Hematopoietic multipotent progenitor cell treated with erythropoietin and hydrocortisone succinate and interleukin-3 and kit ligand, for 6 days (in vitro differentiated cells): ENCODE data around the gene CASP3.

Experiments used
- DNase-seq: peaks from one replicate; pipeline ENCODE4 v3.0.0-alpha.2; 2015

CASP3 gene

DNA sequence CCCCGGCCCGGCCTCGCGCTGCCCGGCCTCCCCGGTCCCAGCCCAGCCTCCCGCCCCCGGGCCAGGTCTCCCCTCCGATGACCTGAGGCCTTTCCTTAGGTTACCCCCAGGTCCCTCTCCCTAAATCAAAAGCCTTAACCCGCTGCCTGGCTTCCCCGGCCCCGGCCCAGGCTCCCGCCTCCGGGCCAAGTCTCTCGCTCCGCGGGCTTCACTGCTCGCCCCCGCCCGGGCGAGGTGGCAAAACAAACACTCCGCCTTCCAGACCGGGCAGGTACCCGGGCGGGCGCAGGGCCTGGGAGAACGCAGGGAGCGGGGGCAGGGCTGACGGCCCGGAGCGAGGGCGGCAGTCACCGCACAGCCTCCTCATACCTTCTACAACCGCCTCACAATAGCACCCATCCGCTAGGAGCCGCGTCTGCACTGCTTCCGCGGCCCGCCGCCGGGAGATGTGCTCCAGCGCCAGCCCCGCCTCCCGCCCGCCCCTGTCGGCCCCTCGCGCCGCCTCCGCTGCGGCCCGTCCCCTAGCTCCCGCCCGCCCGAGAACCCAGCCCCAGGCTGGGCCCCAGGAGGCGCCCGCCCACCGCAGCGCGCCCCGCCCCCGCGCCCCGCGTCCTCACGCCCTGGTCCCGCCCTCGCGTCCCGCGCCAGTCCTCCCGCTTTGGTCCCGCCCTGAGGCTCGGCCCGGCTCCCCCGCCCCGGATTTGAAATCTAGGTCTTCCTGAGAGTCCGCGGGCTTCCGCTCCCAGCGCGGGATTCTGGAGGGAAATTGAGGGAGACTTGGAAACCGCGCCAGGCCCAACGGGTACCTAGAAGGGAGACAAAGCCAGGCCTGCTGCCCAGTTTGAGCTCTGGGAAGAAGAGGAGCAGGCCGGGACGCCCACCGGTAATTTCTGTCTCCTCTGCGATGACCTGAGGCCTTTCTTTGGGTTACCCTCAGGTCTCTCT is at the start of gene CASP3, which contains the start of gene PRIMPOL:
Gene CASP3 (minus strand): TSS at position 422 of the 945 bp plus-strand sequence. CDS start 10,994 bp downstream, outside the sequence.
Gene PRIMPOL (plus strand): TSS at position 713 of the 945 bp plus-strand sequence. CDS start 7,403 bp downstream, outside the sequence.
- DNase-seq = peak; percentile 96

DNA sequence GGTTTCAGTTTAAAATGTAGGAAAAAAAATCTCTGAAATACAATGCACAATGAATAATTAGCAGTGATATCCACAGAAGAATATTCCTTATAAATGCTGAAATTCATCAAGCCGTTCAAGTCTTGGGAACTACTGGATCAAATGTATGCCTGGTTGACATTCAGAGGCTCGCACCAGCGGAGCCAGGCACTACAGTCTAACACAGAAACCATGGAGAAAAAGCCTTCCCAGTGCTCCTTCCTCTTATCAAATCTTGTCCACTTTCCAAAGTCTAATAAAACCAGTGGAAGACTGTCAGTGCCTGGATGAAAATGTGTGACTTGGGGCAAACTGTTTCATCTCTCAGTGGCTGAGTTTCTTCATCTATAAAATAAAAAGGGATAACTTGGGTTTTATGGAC is 48.7 kb upstream of the CASP3 start:
- no peak for DNase-seq

- DNase-seq = no peak
Measured at GRCh38 chr4:184695178-184695896, 46.1 kb upstream of the CASP3 start.

DNA sequence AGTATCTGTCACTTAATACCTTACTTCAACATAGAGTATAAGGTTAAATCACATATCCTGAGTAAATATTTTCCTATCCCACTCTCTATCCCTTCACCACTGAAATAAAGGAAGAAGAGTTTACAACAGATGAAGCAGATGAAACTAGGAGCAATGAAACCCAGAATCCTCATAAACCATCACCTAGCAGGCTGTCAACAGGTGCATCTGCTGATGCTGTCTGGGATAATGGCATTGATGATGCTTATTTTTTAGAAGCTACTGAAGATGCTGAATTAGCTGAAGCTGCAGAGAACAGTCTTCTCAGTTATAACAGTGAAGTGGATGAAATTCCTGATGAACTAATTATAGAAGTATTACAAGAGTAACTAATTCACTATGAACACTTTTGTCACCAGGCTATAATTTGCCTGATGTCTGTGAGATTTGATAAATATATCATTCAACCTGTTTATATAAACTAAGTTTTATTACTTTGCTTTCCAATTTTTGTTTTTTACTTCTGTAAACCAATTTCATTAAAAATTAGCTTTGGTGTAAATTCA is 45.2 kb upstream of the CASP3 start:
- no peak for DNase-seq

DNA sequence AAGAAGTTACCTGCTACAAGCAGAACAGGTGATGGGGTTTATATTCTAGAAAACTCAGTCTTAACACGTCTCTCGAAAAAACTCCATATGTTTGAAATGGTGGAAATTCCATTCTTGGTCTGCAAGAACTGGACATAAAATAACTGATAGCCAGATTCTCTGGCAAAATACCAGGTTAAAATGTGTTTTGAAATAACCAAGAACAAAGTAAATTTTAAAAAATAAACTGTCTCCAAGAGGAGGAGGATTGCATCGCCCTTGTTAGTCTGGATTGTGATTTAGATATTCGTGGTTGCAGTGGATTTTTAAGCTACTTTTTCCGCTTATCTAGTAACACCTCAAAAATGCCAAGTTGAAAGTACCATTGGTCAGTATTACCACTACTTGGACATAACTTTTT is 43.8 kb upstream of the CASP3 start:
- DNase-seq = no peak

DNA sequence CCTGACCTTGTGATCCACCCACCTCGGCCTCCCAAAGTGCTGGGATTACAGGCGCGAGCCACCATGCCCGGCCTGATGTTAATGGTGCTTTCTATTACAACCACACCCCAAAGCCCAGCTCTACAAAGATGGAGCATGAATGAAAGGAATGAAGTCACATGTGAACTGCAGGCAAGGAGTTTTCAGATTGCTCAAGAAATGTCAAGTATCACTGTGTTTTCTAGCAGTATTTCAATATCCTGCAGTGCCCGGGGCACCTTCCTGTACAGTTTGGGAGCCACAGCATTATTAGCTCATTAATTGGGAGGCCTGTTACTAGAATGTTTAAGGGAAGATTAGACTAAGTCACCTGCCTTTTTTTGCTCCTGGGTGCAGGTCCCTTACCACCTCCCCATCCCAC is 40.4 kb upstream of the CASP3 start:
- no peak for DNase-seq

DNA sequence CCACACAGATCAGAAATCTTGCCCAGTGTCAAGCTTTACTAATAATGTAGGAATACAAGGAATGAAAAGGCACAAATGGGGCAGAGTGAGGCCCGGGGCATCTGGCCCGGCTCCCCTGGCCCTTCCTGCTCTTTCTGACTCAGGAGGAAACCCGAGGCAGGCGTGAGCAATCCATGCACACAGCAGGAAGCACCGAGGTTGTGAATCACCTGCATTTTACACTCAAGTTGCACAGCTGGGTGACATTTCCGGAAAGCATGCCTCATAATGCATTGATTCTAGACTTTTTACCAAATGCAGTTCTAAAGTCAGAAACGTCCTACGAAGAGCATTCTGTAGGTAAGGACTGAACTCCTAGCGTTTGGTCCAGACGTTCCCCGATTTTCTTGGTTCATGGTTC is 39.2 kb upstream of the CASP3 start:
- DNase-seq = no peak

- no peak for DNase-seq
Measured at GRCh38 chr4:184688005-184688404, 38.8 kb upstream of the CASP3 start.

- peak; percentile 100 for DNase-seq
Measured at GRCh38 chr4:184684491-184685189, 35.4 kb upstream of the CASP3 start.

DNA sequence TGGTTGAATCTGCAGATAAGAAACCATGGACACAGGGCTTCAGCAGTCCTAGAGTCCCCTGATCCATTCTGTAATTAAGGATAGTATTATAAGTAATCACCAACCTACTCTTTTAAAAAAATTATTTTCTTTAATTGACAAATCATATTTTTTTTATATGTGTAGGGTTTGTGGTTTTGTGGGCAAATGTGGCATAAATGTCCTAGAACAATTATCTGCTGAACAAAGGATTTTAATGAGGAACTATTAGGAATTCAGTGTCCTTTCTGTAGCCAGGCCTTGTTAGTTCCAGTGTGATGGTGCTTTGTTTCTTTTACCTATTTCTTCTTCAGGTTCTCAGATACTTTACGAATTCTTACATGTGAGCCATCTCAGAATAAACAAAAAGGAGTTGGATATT is 32.7 kb upstream of the CASP3 start:
- no peak for DNase-seq

DNA sequence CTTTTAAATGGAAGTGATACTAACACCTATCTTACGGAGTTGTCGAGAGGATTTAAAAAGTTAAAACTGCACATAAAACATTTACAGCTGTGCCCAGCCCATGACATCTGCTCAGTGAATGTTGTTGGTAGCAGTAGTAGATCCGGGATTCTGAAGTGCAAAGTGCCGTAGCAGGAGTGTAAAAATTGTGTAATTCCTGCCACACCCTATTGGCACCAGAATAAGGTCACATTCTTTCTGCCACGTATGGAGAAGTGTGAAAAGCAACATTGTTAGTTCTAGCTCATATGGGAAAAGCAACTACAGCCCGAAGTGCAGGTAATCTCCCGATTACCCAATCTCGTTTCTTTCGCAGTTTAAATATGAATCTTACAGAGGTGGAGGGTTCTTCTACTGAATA is 31.5 kb upstream of the CASP3 start:
- DNase-seq = no peak

- peak; percentile 69 for DNase-seq
Measured at GRCh38 chr4:184675821-184676492, 26.7 kb upstream of the CASP3 start.

DNA sequence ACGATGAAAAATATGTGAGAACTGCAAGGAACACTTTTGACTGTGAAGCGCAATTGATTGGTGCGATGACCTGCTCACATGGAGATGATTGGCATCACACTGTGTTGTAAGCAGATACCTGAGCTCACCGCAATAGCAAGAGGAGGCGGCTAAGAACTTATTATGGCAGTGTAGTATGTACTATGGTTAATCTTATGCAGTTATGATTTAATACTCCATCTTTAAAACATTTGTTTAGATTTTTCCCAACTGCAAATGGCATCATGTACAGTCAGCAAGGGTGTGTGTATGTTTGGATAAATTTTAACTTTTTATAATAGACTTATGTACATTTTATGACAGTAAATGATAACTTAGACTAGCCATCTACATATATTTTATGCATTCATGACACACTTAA is 25.8 kb upstream of the CASP3 start:
- DNase-seq = no peak

GRCh38 chr4:184674011-184674410 is 24.8 kb upstream of the CASP3 start:
- no peak for DNase-seq

DNA sequence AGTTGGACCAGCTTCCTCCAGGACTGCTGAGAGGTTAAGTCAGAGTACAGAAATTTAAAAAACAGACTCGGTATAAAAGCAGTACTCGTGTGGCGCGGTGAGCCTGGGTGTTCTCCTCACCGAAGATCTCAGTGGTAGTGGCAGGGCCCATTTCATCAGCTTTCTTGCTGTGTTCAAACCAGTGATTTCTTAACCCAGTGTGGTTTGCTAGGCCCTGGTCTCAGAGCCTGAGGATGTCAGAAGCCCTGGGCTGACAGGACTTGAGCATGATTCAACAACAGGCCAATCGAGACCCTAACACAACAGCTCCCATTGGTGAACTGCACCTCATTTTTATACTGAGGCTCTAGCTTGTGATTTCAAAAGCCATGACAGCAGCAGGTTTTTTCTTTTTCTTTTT is 23.5 kb upstream of the CASP3 start:
- peak; percentile 65 for DNase-seq

DNA sequence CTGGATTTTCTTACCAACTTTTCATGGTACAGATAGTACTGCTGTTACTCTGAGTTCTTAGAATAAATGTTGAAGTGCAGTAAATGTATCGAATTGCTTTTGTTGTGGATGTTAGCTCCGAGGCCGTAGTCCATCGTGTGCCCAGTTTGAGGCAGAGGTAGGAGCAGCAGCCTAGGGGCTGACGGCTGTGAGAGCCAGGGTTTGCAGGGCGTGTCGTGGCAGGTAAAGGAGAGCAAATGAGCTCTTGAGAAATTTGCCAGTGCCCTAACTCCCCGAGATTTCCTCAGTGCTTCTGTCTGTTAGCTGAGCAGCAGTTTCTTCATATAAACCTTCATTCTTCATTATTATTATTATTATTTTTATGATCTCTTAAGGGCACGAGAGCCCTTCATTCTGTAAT is 21.9 kb upstream of the CASP3 start:
- no peak for DNase-seq

DNA sequence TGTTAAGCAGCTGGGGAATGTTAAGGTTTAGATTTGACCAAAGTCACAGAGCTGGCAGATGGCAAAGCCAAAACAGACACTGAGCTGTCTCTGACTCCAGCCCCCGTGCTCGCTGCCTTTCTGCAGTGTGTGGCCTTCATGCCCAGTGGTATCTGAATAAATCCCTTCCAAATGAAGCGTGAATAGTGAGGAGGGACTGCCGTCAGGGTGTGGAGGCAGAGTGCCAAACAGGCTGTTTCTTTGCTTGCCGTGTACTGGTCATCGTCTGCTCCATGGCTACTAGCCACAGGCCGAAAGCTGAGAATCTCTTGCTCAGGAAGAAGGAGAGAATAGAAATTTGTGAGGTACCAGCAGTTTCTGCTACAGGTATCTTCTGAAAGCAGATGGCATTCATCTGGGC is 20.0 kb upstream of the CASP3 start:
- DNase-seq = no peak

DNA sequence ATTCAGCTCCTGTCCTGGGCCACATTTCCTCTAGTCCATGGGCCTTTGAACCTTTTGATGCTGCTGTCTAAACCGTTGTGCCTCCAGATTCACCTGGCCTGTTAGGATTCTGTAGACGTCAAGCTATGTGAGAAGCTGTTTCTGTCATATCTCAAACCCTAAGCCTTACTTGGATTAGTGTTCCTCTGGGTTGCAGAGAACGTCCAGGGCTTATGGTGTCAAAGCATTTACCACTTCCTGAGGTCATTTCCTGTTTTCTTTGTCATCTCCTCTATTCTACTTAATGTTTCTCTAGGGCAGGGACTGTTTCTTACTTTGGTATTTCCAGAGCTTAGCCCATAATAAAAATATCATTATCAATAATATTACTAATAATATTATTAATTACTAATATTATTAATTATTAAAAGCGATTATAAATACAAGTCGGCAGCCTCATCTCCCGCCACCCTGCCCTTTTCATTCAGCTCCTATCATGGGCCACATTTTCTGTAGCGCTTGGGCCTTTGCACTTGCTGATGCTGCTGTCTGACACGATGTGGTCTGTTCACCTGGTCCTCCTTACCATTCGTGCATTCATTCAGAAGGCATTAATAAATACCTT is 19.4 kb upstream of the CASP3 start:
- peak; percentile 67 for DNase-seq

DNA sequence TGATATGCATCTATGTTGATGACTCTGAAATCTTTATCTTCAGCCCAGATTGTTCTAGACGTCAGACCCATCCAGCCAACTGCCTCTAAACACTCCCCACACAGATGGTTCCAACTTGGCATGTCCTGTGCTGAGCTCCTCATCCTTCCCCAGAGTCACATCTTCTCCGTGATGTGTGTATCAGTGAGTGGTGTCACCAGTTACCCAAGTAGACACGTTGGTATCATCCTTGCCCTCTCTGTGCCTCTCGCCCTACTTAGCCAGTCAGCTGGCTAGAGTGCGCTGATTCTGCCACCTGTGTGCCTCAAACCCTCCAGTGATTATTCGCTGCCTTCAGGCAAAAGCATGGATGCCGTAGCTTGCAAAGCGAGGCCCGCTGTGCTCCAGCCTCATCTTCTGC is 18.8 kb upstream of the CASP3 start:
- no peak for DNase-seq

DNA sequence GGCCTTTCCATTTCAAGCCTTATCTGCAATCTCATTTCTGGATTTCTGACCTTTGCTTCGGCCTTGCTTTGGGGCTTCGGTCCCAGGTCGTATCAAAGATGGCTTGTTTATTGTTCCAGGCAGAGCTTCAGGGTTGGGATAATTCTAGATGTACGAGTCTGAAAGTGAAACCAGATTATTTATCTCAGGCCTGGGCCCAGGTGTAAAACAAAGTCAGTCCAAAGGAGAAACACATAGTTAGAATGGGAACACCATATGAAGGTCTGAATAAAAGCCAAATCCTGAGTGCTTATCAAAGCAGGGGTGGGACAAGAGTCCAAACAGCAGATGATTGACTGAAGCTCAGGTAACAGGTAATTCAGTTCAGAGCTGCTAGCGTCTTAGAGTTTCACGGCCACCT is 17.4 kb upstream of the CASP3 start:
- DNase-seq = no peak

DNA sequence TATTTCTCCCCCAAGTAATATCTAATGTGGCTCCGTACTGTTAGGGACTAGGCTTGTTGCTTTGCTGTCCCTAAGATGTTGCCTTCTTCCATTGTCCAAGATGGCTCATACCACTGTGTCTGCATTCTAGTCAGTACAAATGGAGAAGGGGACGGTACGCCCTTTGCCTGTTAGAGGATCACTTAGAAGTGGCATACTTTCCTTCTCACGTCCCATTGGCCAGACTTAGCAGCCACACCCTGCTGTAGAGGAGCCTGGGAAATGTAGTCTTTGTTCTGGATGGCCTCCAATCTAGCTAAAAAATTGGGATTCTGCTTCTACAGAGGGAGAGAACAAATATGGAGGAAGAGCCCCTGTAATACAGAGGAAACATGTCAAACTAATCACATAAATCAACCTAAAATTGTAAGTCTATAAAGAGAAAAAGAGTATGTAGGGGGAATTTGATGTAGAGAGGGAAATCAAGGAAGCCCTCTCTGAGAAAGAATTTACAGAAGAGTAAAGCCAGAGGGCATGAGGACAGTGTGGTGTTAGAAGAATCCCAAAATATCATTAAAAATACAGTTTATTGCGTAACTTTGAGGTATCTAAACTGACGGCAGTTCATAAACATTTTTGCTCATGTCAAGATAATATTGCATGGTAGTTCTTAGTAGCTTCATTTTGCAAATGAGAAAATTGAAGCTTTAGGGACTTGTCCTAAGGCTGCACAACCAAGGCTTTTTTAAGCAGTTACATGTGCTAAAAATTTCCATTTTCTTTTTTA is 15.4 kb upstream of the CASP3 start:
- DNase-seq = peak; percentile 83
